ENCODE data around the gene S100PBP.

The S100PBP gene

DNA sequence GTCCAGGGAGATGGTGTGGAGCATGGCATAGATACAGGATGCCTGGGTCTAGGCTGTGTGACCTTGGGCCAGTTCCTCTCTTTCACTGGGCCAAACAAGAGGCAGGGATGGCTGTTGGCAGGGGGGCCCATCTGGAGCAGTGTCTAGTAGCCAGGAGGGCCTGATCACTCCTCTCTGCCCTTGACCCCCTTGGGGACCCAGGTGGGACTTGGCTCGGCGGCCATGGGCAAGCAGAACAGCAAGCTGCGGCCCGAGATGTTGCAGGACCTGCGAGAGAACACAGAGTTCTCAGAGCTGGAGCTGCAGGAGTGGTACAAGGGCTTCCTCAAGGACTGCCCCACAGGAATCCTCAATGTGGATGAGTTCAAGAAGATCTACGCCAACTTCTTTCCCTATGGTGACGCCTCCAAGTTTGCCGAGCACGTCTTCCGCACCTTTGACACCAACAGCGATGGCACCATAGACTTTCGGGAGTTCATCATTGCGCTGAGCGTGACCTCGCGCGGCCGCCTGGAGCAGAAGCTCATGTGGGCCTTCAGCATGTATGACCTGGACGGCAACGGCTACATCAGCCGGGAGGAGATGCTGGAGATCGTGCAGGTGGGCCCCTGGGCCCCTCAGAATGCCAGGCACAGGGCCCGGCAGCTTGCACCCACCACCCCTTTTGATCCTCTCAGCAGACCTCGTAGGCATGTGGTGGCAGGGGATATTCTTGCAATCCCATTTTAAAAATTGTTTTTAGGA lies 71.4 kb downstream of the S100PBP start:
- Mint-ChIP-seq H3K4me1 (peaks cover 24% of the 10 kb centered on the region), H3K4me3 (no peak overlapping the region), H3K27me3 (peaks cover 54% of the 10 kb centered on the region), H3K9me3 (no peaks in the 10 kb centered on the region), H3K36me3 (peaks cover 4% of the 10 kb centered on the region), H3K27ac (no peak overlapping the region)
- DNase-seq (ENCODE audit: low spot score in 2 of 2) (no peak), ATAC-seq (ENCODE audit: low read depth) (no peak)

GRCh38 chr1:32889731-32890278 lies 72.4 kb downstream of the S100PBP start:
- H3K4me1 Mint-ChIP-seq: peaks cover 21% of the 10 kb centered on the region
- no peak overlapping the region for H3K27ac Mint-ChIP-seq
- DNase-seq (ENCODE audit: low spot score in 2 of 2): no peak
- H3K4me3 Mint-ChIP-seq: no peak overlapping the region
- H3K36me3 Mint-ChIP-seq: peaks cover 4% of the 10 kb centered on the region
- H3K9me3 Mint-ChIP-seq: no peaks in the 10 kb centered on the region
- H3K27me3 Mint-ChIP-seq: peaks cover 51% of the 10 kb centered on the region
- no peak for ATAC-seq (ENCODE audit: low read depth)

DNA sequence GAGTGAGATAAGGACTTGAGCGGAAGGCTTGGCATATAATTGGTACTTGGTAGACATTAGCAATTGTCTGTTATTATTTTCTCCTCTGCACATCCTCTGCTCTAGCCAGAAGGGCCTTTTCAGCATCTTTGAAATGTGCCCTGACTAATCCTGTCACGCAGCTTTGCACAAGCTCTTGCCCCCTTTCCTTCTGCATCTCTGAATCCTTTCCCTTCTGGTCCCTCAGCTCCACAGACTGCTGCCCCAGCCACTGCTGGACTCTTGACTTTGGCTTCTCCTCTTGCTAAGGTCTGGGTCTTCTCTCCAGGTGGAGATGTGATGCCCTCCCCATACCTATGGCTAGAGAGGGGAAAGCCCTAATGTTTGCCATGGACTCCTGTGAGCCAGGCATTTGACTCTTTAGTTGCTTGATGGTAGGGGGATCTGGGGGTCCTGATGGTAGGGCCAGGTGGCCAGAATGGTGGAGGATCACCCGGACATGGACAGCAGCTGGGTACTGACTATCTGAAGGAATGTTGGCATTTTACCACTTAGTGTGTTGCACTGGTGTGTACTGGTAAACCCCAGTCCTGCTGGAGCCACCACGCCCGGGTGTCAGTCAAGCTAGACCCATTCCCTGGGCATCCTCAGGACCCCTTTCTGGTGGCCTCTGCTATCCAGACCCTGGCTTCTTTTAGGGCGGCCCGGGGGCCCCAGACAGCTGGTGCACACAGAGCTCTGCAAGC lies 73.2 kb downstream of the S100PBP start:
- ATAC-seq (ENCODE audit: low read depth) (no peak), DNase-seq (ENCODE audit: low spot score in 2 of 2) (no peak)
- Mint-ChIP-seq H3K36me3 (peaks cover 2% of the 10 kb centered on the region), H3K4me1 (peaks cover 15% of the 10 kb centered on the region), H3K27ac (no peak overlapping the region), H3K9me3 (no peaks in the 10 kb centered on the region), H3K4me3 (no peak overlapping the region), H3K27me3 (peaks cover 44% of the 10 kb centered on the region)

GRCh38 chr1:32891241-32891570 lies 73.8 kb downstream of the S100PBP start:
- no peaks in the 10 kb centered on the region for H3K9me3 Mint-ChIP-seq
- H3K27me3 Mint-ChIP-seq: peaks cover 43% of the 10 kb centered on the region
- H3K27ac Mint-ChIP-seq: no peak overlapping the region
- no peak overlapping the region for H3K4me3 Mint-ChIP-seq
- peaks cover 12% of the 10 kb centered on the region for H3K4me1 Mint-ChIP-seq
- ATAC-seq (ENCODE audit: low read depth) (no peak), DNase-seq (ENCODE audit: low spot score in 2 of 2) (no peak)
- H3K36me3 Mint-ChIP-seq: peaks cover 2% of the 10 kb centered on the region

DNA sequence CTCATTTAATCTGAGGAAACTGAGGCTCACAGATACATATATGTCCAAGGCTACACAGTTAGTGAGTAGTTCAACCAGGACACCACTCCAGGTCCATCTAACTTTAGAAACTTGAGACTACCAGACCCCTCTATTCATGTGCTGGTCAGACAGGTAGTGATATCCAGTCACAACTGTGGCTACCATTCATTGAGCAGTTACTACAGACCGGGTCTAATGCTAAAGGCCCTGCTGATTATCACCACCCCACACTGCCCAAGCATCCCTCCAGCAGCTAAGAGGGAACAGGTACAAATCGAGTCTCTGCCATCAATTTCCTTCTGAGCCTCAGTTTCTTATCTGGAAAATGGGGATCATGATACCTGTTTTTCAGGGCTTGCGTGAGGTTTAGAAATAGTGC lies 74.2 kb downstream of the S100PBP start:
- Mint-ChIP-seq H3K4me1 (peaks cover 12% of the 10 kb centered on the region), H3K9me3 (no peaks in the 10 kb centered on the region), H3K27ac (no peak overlapping the region), H3K27me3 (peaks cover 42% of the 10 kb centered on the region), H3K36me3 (peaks cover 2% of the 10 kb centered on the region), H3K4me3 (no peak overlapping the region)
- DNase-seq (ENCODE audit: low spot score in 2 of 2) (no peak), ATAC-seq (ENCODE audit: low read depth) (no peak)

- Mint-ChIP-seq H3K4me3 (peak overlapping the region; percentile 71), H3K4me1 (peaks cover 8% of the 10 kb centered on the region), H3K36me3 (peaks cover 2% of the 10 kb centered on the region), H3K27ac (no peak overlapping the region), H3K9me3 (no peaks in the 10 kb centered on the region), H3K27me3 (peaks cover 35% of the 10 kb centered on the region)
- peak; percentile 50 to 59 for DNase-seq (ENCODE audit: low spot score in 2 of 2)
- ATAC-seq (ENCODE audit: low read depth): peak; percentile 86
Measured at GRCh38 chr1:32892368-32893197, 75.1 kb downstream of the S100PBP start.

DNA sequence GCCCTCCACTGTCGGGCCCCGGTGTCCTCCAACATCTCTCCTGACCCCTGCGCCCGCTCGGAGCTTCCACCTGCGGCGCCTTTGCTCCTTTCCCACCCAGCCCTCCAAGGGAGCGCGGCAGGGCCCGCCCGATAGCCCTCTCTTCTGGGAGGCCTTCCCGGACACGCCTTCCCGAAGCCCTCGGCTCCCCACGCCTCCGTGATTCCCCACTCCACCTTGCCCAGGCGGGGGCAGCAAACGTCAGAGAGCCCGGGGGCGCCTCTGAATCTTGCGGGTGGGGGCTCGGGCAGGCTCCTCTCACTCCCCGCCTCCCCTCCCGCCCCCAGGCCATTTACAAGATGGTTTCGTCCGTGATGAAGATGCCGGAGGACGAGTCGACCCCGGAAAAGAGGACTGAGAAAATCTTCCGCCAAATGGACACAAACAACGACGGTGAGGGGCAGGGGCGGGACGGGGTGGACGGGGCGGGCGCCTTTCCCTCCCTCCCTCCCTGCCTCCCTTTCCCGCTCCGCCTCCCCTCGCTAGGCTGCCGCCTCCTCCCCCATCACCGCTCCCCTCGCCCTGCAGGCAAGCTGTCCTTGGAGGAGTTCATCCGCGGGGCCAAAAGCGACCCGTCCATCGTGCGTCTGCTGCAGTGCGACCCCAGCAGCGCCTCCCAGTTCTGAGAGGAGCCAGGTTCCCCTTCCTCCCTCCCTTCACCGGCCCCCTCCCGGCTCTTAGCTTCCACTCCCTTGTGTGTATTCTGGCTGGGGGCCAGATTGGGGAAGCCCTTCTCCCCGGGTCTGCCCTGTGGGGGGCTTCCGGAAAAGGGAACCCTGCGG lies 76.0 kb downstream of the S100PBP start:
- DNase-seq (ENCODE audit: low spot score in 2 of 2): no peak
- peak overlapping the region; percentile 71 for H3K4me3 Mint-ChIP-seq
- peaks cover 32% of the 10 kb centered on the region for H3K27me3 Mint-ChIP-seq
- H3K4me1 Mint-ChIP-seq: peaks cover 8% of the 10 kb centered on the region
- no peak overlapping the region for H3K27ac Mint-ChIP-seq
- H3K9me3 Mint-ChIP-seq: no peaks in the 10 kb centered on the region
- peak; percentile 9 for ATAC-seq (ENCODE audit: low read depth)
- peaks cover 2% of the 10 kb centered on the region for H3K36me3 Mint-ChIP-seq

- H3K36me3 Mint-ChIP-seq: peaks cover 2% of the 10 kb centered on the region
- no peak overlapping the region for H3K27ac Mint-ChIP-seq
- no peak for ATAC-seq (ENCODE audit: low read depth)
- H3K4me3 Mint-ChIP-seq: peak overlapping the region; percentile 66
- H3K27me3 Mint-ChIP-seq: peaks cover 33% of the 10 kb centered on the region
- DNase-seq (ENCODE audit: low spot score in 2 of 2): no peak
- no peaks in the 10 kb centered on the region for H3K9me3 Mint-ChIP-seq
- H3K4me1 Mint-ChIP-seq: peaks cover 8% of the 10 kb centered on the region
Measured at GRCh38 chr1:32894019-32894600, 76.7 kb downstream of the S100PBP start.

GRCh38 chr1:32894681-32895080 lies 77.2 kb downstream of the S100PBP start:
- H3K9me3 Mint-ChIP-seq: no peaks in the 10 kb centered on the region
- H3K4me3 Mint-ChIP-seq: no peak overlapping the region
- H3K36me3 Mint-ChIP-seq: peaks cover 2% of the 10 kb centered on the region
- no peak for DNase-seq (ENCODE audit: low spot score in 2 of 2)
- H3K27me3 Mint-ChIP-seq: peaks cover 30% of the 10 kb centered on the region
- no peak for ATAC-seq (ENCODE audit: low read depth)
- no peak overlapping the region for H3K27ac Mint-ChIP-seq
- H3K4me1 Mint-ChIP-seq: peaks cover 8% of the 10 kb centered on the region

DNA sequence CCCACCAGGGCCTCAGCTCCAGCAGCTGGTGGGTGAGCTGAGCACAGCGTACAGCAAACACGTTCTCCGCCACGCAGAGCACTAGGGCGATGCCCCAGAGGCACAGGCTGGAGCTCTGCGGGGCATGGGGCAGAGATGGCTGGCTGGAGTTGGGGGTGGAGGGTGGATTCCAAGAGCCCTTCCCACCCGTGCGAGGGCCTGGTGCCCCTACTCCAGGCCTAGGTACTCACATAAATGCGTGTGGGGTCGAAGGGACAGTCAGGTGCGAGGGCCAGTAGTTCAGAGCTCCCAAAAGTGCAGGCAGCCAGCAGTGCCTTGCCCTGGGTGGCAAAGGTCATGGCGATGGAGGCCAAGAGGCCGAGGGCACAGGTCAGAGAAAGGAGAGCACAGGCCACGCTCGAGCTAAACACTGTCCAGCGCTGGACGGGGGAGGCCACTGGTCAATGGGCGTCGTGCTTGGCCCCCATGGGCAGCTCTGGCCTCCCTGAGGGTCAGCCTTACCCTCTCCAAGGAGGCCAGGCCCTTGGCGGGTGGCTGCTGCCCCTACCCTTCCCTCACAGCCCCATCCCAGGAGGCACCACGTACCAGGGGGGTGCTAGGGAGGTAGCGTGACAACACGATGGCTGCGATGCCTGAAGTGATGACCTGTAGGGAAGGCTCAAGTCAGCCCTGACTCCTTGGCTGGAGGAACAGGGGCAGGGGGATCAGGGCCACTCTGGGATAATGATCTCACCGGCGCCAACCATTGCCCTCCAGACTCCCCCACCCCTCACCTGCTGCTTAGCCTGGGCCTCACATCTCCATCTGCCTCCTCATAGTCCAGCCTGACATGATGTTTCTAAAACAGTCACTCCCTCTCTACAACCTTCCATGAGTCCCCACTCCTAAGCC lies 78.1 kb downstream of the S100PBP start:
- Mint-ChIP-seq H3K36me3 (peaks cover 2% of the 10 kb centered on the region), H3K4me3 (no peak overlapping the region), H3K27me3 (peaks cover 25% of the 10 kb centered on the region), H3K9me3 (no peaks in the 10 kb centered on the region), H3K4me1 (peaks cover 8% of the 10 kb centered on the region), H3K27ac (no peak overlapping the region)
- ATAC-seq (ENCODE audit: low read depth): no peak
- no peak for DNase-seq (ENCODE audit: low spot score in 2 of 2)

- no peak overlapping the region for H3K4me3 Mint-ChIP-seq
- no peak for DNase-seq (ENCODE audit: low spot score in 2 of 2)
- H3K36me3 Mint-ChIP-seq: peaks cover 2% of the 10 kb centered on the region
- H3K27ac Mint-ChIP-seq: no peak overlapping the region
- no peaks in the 10 kb centered on the region for H3K9me3 Mint-ChIP-seq
- H3K27me3 Mint-ChIP-seq: peaks cover 21% of the 10 kb centered on the region
- H3K4me1 Mint-ChIP-seq: peaks cover 11% of the 10 kb centered on the region
- no peak for ATAC-seq (ENCODE audit: low read depth)
Measured at GRCh38 chr1:32896451-32896850, 79.0 kb downstream of the S100PBP start.

Measured in memory B cell (primary cell).